IMR-90 (cell line): ENCODE data around the gene MED12L. TPM values are rescaled to one million over a fixed set of nuclear protein-coding genes. Genes with fewer than 3 reads are reported as not detected.

Source experiments
- ATAC-seq: fragments of 200-7000 bp; cut with Tn5 transposase; 2 replicates; pipeline ENCODE4 v1.9.1; 2020; ENCODE audit warnings: low read depth, mild to moderate bottlenecking, moderate library complexity
- BruUV-seq: library from RNA; stranded (reverse); fragments of 400-500 nt; replicated peaks from 2 replicates; lab custom pipeline; 2021; lab: Mats Ljungman, UMichigan
- CTCF ChIA-PET: fragments of 300-600 bp; formaldehyde crosslinking; extraction: SDS; loops from one replicate; lab custom pipeline; 2021; ENCODE audit warnings: antibody characterized with exemption; lab: Yijun Ruan, JAX
- POLR2A ChIA-PET: fragments of 300-600 bp; sonication (Branson Sonifier 250); formaldehyde crosslinking; loops from one replicate; lab custom pipeline; 2022; ENCODE audit warnings: antibody characterized with exemption; ENCODE audit not compliant: unreplicated experiment; lab: Charles Lee
- DNase-seq: peaks from one replicate; pipeline ENCODE4 v3.0.0; 2013
- H2AFZ ChIP-seq: replicated peaks from 2 replicates; pipeline ENCODE3; 2013; ENCODE audit warnings: low read length, mild to moderate bottlenecking; ENCODE audit not compliant: poor library complexity
- H2AK5ac ChIP-seq: 2 replicates; pipeline ENCODE4 v1.6.1; 2013; ENCODE audit warnings: low read depth, low read length, inconsistent platforms
- H2AK9ac ChIP-seq: replicated peaks from 2 replicates; pipeline ENCODE3; 2013; ENCODE audit warnings: mild to moderate bottlenecking, low read depth, low read length, moderate library complexity; ENCODE audit not compliant: poor library complexity
- H2BK120ac ChIP-seq: 2 replicates; pipeline ENCODE4 v1.6.1; 2013; ENCODE audit warnings: low read depth, low read length, inconsistent platforms
- H2BK15ac ChIP-seq: 3 replicates; pipeline ENCODE4 v1.6.1; 2013; ENCODE audit warnings: low read depth, low read length, inconsistent platforms
- H2BK20ac ChIP-seq: 2 replicates; pipeline ENCODE4 v1.6.1; 2013; ENCODE audit warnings: low read depth, mild to moderate bottlenecking, inconsistent platforms, low read length, moderate library complexity
- H2BK5ac ChIP-seq: 2 replicates; pipeline ENCODE4 v1.6.1; 2013; ENCODE audit warnings: mild to moderate bottlenecking, low read depth, low read length, inconsistent platforms; ENCODE audit not compliant: poor library complexity, severe bottlenecking
- H3K14ac ChIP-seq: replicated peaks from 2 replicates; pipeline ENCODE4 v1.6.1; 2013; ENCODE audit warnings: low read depth, low read length, inconsistent platforms
- H3K18ac ChIP-seq: 2 replicates; pipeline ENCODE4 v1.6.1; 2013; ENCODE audit warnings: low read depth, low read length, control low read depth
- H3K23ac ChIP-seq: 2 replicates; pipeline ENCODE4 v1.6.1; 2013; ENCODE audit warnings: low read depth, low read length, inconsistent platforms
- H3K27ac ChIP-seq: 2 replicates; pipeline ENCODE4 v1.5.1; 2013; ENCODE audit warnings: mild to moderate bottlenecking, control low read depth, low read length; ENCODE audit not compliant: insufficient read depth
- H3K27me3 ChIP-seq: 2 replicates; pipeline ENCODE4 v1.6.1; 2013; ENCODE audit warnings: low read length; ENCODE audit not compliant: control insufficient read depth, insufficient read depth
- H3K36me3 ChIP-seq: 2 replicates; pipeline ENCODE4 v1.6.1; 2013; ENCODE audit warnings: low read length, mixed read lengths; ENCODE audit not compliant: control insufficient read depth, insufficient read depth
- H3K4ac ChIP-seq: 2 replicates; pipeline ENCODE4 v1.6.1; 2013; ENCODE audit warnings: low read depth, low read length, inconsistent platforms
- H3K4me1 ChIP-seq: 2 replicates; pipeline ENCODE4 v1.6.1; 2013; ENCODE audit warnings: low read length, mixed read lengths; ENCODE audit not compliant: control insufficient read depth, insufficient read depth
- H3K4me2 ChIP-seq: 2 replicates; pipeline ENCODE4 v1.6.1; 2013; ENCODE audit warnings: low read depth, mild to moderate bottlenecking, control low read depth, low read length, moderate library complexity
- H3K4me3 ChIP-seq: 2 replicates; pipeline ENCODE4 v1.5.1; 2013; ENCODE audit warnings: low read depth, mild to moderate bottlenecking, control low read depth, low read length, moderate library complexity; ENCODE audit not compliant: insufficient read depth
- H3K56ac ChIP-seq: 2 replicates; pipeline ENCODE4 v1.6.1; 2013; ENCODE audit warnings: low read length, inconsistent platforms; ENCODE audit not compliant: insufficient read depth; ENCODE audit errors: extremely low read depth
- H3K79me1 ChIP-seq, 2 experiments: 2 replicates each; pipeline ENCODE4 v1.6.1; 2013; ENCODE audit warnings: low read length in 2 of 2, inconsistent platforms in 1 of 2, low read depth in 1 of 2
- H3K9ac ChIP-seq: 2 replicates; pipeline ENCODE4 v1.6.1; 2013; ENCODE audit warnings: low read depth, low read length, control low read depth
- H3K9me1 ChIP-seq: 2 replicates; pipeline ENCODE4 v1.6.1; 2013; ENCODE audit warnings: low read length, inconsistent platforms; ENCODE audit not compliant: insufficient read depth
- H3K9me3 ChIP-seq: 2 replicates; pipeline ENCODE4 v1.6.1; 2013; ENCODE audit warnings: low read length; ENCODE audit not compliant: control insufficient read depth, insufficient read depth
- H4K20me1 ChIP-seq: 2 replicates; pipeline ENCODE4 v1.6.1; 2013; ENCODE audit warnings: low read length, inconsistent platforms; ENCODE audit not compliant: insufficient read depth
- H4K5ac ChIP-seq: 2 replicates; pipeline ENCODE4 v1.6.1; 2013; ENCODE audit warnings: mild to moderate bottlenecking, low read depth, low read length, control low read depth
- H4K8ac ChIP-seq, 2 experiments: 2 replicates each; pipeline ENCODE4 v1.6.1; 2013; ENCODE audit warnings: low read depth in 2 of 2, low read length in 2 of 2, control low read depth in 1 of 2, inconsistent platforms in 1 of 2
- H4K91ac ChIP-seq: 2 replicates; pipeline ENCODE4 v1.6.1; 2013; ENCODE audit warnings: low read depth, low read length, inconsistent platforms; ENCODE audit not compliant: insufficient read depth
- BHLHE40 ChIP-seq: fragments of 150-350 bp; IDR thresholded peaks from 2 replicates; pipeline ENCODE4 v1.6.1; 2016; ENCODE audit warnings: mild to moderate bottlenecking, low read depth, low read length
- CEBPB ChIP-seq: IDR thresholded peaks from 2 replicates; pipeline ENCODE4 v1.6.1; 2012; ENCODE audit warnings: low read depth, low read length, improper control_type of control experiment
- FOS ChIP-seq: fragments of 150-350 bp; IDR thresholded peaks from 2 replicates; pipeline ENCODE4 v1.6.1; 2016; ENCODE audit warnings: low read depth, low read length
- MAFK ChIP-seq: IDR thresholded peaks from 2 replicates; pipeline ENCODE4 v1.6.1; 2012; ENCODE audit warnings: low read depth, low read length, improper control_type of control experiment
- MAZ ChIP-seq: IDR thresholded peaks from 2 replicates; pipeline ENCODE4 v1.6.1; 2012; ENCODE audit warnings: low read depth, mild to moderate bottlenecking, low read length, improper control_type of control experiment, moderate library complexity, borderline replicate concordance
- MXI1 ChIP-seq: IDR thresholded peaks from 2 replicates; pipeline ENCODE4 v1.6.1; 2012; ENCODE audit warnings: low read depth, mild to moderate bottlenecking, low read length, moderate library complexity, borderline replicate concordance
- POLR2A ChIP-seq: IDR thresholded peaks from 2 replicates; pipeline ENCODE4 v1.6.1; 2012; ENCODE audit warnings: mild to moderate bottlenecking, low read depth, low read length
- RCOR1 ChIP-seq: IDR thresholded peaks from 2 replicates; pipeline ENCODE4 v1.6.1; 2012; ENCODE audit warnings: mild to moderate bottlenecking, low read length, improper control_type of control experiment; ENCODE audit not compliant: insufficient replicate concordance
- WGBS, 2 experiments: methylation state at CpG; one replicate each; pipeline versions ENCODE4 v1.1.5 to v1.1.7; 2013; ENCODE audit warnings: missing lambda C conversion rate in 2 of 2; ENCODE audit not compliant: insufficient read length in 1 of 2; ENCODE audit errors: extremely low coverage in 2 of 2; 5-methylcytosine and 5-hydroxymethylcytosine counted together
- dilution Hi-C: fragments of 300-500 bp; cut with HindIII; formaldehyde crosslinking; loops from one replicate; pipeline ENCODE4 v1.14.3; 2018; ENCODE audit warnings: low sequenced_read_pairs; ENCODE audit not compliant: unreplicated experiment
- in situ Hi-C: fragments of 300-500 bp; cut with MboI; formaldehyde crosslinking; loops from 3 replicates; pipeline ENCODE4 v1.14.3; 2019; ENCODE audit warnings: low sequenced_read_pairs, inconsistent platforms, mixed read lengths
- intact Hi-C: fragments of 100-400 bp; cut with micrococcal nuclease; formaldehyde crosslinking; loops from 2 replicates; pipeline ENCODE4 v1.10.0; 2022
- polyA plus RNA-seq, 3 experiments: library from polyadenylated mRNA; depleted of rRNA; stranded (reverse); fragments of >200 nt; gene quantifications; 2 replicates each; pipeline ENCODE4 v1.2.3, GENCODE V29; 2012; ENCODE audit warnings: low replicate concordance in 1 of 3
- total RNA-seq: library from RNA; depleted of rRNA; stranded (reverse); fragments of >200 nt; gene quantifications from 2 replicates; pipeline ENCODE4 v1.2.3, GENCODE V29; 2012
- TF ChIP-seq, protein P1 (sequence below): fragments of 150-350 bp; IDR thresholded peaks from 2 replicates; pipeline ENCODE4 v1.6.1; 2017; ENCODE audit warnings: mild to moderate bottlenecking, antibody characterized with exemption, low read length, low read depth
- TF ChIP-seq, protein P2 (sequence below): conservative IDR thresholded peaks from 2 replicates; pipeline ENCODE4 v1.5.1; 2012; ENCODE audit warnings: mild to moderate bottlenecking, low read depth, low read length, improper control_type of control experiment
- TF ChIP-seq, protein P3 (sequence below): fragments of 150-350 bp; IDR thresholded peaks from 2 replicates; pipeline ENCODE4 v1.6.1; 2016; ENCODE audit warnings: low read depth, mild to moderate bottlenecking, low read length, moderate library complexity, borderline replicate concordance

MED12L gene
- total and polyA plus RNA-seq, 2 of the 4 experiments (the other 2 are of a cell fraction) = 0.05 to 0.18 TPM

DNA sequence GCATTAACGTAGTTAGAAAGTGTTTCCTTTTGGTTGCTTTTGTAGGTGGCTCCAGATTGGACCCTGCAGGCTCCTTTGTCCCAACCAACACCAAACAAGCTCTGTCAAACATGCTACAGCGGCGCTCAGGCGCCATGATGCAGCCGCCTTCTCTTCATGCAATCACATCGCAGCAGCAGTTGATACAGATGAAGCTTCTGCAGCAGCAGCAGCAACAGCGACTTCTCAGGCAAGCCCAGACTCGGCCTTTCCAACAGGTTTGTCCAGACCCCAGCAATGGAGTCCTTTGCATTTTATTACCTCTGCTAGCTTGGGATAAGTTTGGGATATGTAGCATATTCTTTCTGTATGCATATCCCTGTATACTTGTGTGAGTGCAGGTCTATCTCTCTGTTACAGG is 309.1 kb downstream of the MED12L start:
- BruUV-seq = no TSS peak
- no peak overlapping the region for H3K23ac ChIP-seq
- H2BK5ac ChIP-seq = no peak overlapping the region
- DNase-seq (no peak), ATAC-seq (no peak)
- CTCF ChIA-PET = interaction anchor here (0.7 to 1.0 kb wide), 2 partner anchors 9 to 1802 kb away, joined by 3 to 4 read pairs; no protein-coding TSS in a partner anchor
- H2BK15ac ChIP-seq = no peak overlapping the region
- no peak overlapping the region for H3K14ac ChIP-seq
- no peak overlapping the region for H2AK5ac ChIP-seq
- in situ Hi-C loops (no loop called here), dilution Hi-C loops (no loop called here), intact Hi-C loops (no loop called here)
- no peak overlapping the region for H4K8ac ChIP-seq
- H3K9me3 ChIP-seq = no peaks in the 10 kb centered on the region
- H2AK9ac ChIP-seq = no peak overlapping the region
- no peak overlapping the region for H3K4ac ChIP-seq
- no peak overlapping the region for H4K91ac ChIP-seq
- H2AFZ ChIP-seq = no peak overlapping the region
- H3K4me3 ChIP-seq = no peak overlapping the region
- H3K56ac ChIP-seq = no peak overlapping the region
- no peak overlapping the region for H3K9ac ChIP-seq
- H3K79me1 ChIP-seq = no peaks in the 10 kb centered on the region
- H3K27me3 ChIP-seq = no peaks in the 10 kb centered on the region
- no peak overlapping the region for H3K27ac ChIP-seq
- H3K18ac ChIP-seq = no peak overlapping the region
- H2BK20ac ChIP-seq = no peak overlapping the region
- no peaks in the 10 kb centered on the region for H4K20me1 ChIP-seq
- H3K4me2 ChIP-seq = no peak overlapping the region
- POLR2A ChIA-PET = no interaction called here
- no peak overlapping the region for H2BK120ac ChIP-seq
- no CpG with 5 or more reads among the region's 8 CpGs for WGBS, 2 experiments
- no peak overlapping the region for H4K5ac ChIP-seq
- no peaks in the 10 kb centered on the region for H3K36me3 ChIP-seq
- TF ChIP-seq MXI1 (no peak), RCOR1 (no peak), CEBPB (no peak), POLR2A (no peak), FOS (no peak), BHLHE40 (no peak), MAFK (no peak), MAZ (no peak)
- TF ChIP-seq, protein P1, sequence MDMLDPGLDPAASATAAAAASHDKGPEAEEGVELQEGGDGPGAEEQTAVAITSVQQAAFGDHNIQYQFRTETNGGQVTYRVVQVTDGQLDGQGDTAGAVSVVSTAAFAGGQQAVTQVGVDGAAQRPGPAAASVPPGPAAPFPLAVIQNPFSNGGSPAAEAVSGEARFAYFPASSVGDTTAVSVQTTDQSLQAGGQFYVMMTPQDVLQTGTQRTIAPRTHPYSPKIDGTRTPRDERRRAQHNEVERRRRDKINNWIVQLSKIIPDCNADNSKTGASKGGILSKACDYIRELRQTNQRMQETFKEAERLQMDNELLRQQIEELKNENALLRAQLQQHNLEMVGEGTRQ = no peak
- TF ChIP-seq, protein P2, sequence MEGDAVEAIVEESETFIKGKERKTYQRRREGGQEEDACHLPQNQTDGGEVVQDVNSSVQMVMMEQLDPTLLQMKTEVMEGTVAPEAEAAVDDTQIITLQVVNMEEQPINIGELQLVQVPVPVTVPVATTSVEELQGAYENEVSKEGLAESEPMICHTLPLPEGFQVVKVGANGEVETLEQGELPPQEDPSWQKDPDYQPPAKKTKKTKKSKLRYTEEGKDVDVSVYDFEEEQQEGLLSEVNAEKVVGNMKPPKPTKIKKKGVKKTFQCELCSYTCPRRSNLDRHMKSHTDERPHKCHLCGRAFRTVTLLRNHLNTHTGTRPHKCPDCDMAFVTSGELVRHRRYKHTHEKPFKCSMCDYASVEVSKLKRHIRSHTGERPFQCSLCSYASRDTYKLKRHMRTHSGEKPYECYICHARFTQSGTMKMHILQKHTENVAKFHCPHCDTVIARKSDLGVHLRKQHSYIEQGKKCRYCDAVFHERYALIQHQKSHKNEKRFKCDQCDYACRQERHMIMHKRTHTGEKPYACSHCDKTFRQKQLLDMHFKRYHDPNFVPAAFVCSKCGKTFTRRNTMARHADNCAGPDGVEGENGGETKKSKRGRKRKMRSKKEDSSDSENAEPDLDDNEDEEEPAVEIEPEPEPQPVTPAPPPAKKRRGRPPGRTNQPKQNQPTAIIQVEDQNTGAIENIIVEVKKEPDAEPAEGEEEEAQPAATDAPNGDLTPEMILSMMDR = no peak
- TF ChIP-seq, protein P3, sequence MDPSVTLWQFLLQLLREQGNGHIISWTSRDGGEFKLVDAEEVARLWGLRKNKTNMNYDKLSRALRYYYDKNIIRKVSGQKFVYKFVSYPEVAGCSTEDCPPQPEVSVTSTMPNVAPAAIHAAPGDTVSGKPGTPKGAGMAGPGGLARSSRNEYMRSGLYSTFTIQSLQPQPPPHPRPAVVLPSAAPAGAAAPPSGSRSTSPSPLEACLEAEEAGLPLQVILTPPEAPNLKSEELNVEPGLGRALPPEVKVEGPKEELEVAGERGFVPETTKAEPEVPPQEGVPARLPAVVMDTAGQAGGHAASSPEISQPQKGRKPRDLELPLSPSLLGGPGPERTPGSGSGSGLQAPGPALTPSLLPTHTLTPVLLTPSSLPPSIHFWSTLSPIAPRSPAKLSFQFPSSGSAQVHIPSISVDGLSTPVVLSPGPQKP = no peak
- no peaks in the 10 kb centered on the region for H3K4me1 ChIP-seq
- H3K9me1 ChIP-seq = no peaks in the 10 kb centered on the region
